A673 (cell line): ENCODE results near the gene TBCC. TPM values are rescaled to one million over a fixed set of nuclear protein-coding genes. Genes with fewer than 3 reads are reported as not detected.

Experiments used
- BruUV-seq: library from RNA; stranded (reverse); fragments of 400-500 nt; replicated peaks from 2 replicates; lab custom pipeline; 2021; lab: Mats Ljungman, UMichigan
- CTCF ChIA-PET: fragments of 300-600 bp; sonication (Branson Sonifier 250); formaldehyde crosslinking; loops from one replicate; lab custom pipeline; 2022; ENCODE audit warnings: antibody characterized with exemption; lab: Charles Lee
- POLR2A ChIA-PET: fragments of 300-600 bp; sonication (Branson Sonifier 250); formaldehyde crosslinking; loops from one replicate; lab custom pipeline; 2022; ENCODE audit warnings: antibody characterized with exemption; ENCODE audit not compliant: low non-redundant PET; lab: Charles Lee
- DNase-seq: peaks from one replicate; pipeline ENCODE4 v3.0.0-alpha.2; 2015; ENCODE audit warnings: low spot score
- H3K27ac ChIP-seq: fragments of 200-600 bp; sonication (generic); 2 replicates; pipeline ENCODE4 v1.5.1; 2016; ENCODE audit warnings: mixed run types, low read depth, mild to moderate bottlenecking, mixed read lengths, antibody characterized with exemption, low read length; ENCODE audit not compliant: poor library complexity, severe bottlenecking
- H3K27me3 ChIP-seq: fragments of 200-600 bp; sonication (generic); replicated peaks from 2 replicates; pipeline ENCODE4 v1.6.1; 2017; ENCODE audit warnings: mixed run types, low read depth, mild to moderate bottlenecking, mixed read lengths, antibody characterized with exemption, low read length; ENCODE audit not compliant: insufficient read depth, poor library complexity
- H3K36me3 ChIP-seq: fragments of 200-600 bp; sonication (generic); 2 replicates; pipeline ENCODE4 v1.6.1; 2016; ENCODE audit warnings: mixed run types, mild to moderate bottlenecking, mixed read lengths, antibody characterized with exemption, low read length; ENCODE audit not compliant: insufficient read depth, poor library complexity, severe bottlenecking
- H3K4me1 ChIP-seq: fragments of 200-600 bp; sonication (generic); 2 replicates; pipeline ENCODE4 v1.6.1; 2017; ENCODE audit warnings: mixed run types, mild to moderate bottlenecking, mixed read lengths, antibody characterized with exemption, low read length; ENCODE audit not compliant: insufficient read depth, poor library complexity, severe bottlenecking
- H3K4me3 ChIP-seq: fragments of 200-600 bp; sonication (generic); 2 replicates; pipeline ENCODE4 v1.5.1; 2016; ENCODE audit warnings: low read depth, mixed run types, mild to moderate bottlenecking, mixed read lengths, low read length; ENCODE audit not compliant: poor library complexity, severe bottlenecking
- H3K9me3 ChIP-seq: fragments of 200-600 bp; sonication (generic); 2 replicates; pipeline ENCODE4 v1.6.1; 2016; ENCODE audit warnings: mixed run types, low read depth, mild to moderate bottlenecking, mixed read lengths, antibody characterized with exemption, low read length; ENCODE audit not compliant: poor library complexity, severe bottlenecking
- CTCF ChIP-seq: fragments of 300-800, 200-600 bp; sonication (generic); conservative IDR thresholded peaks from 2 replicates; pipeline ENCODE4 v1.5.1; 2017; ENCODE audit warnings: low read depth, mild to moderate bottlenecking, antibody characterized with exemption, low read length, moderate library complexity, mixed read lengths
- EZH2 ChIP-seq: fragments of 200-600 bp; sonication (generic); IDR thresholded peaks from 2 replicates; pipeline ENCODE4 v1.6.1; 2017; ENCODE audit warnings: borderline replicate concordance, low read depth, mild to moderate bottlenecking, mixed read lengths, antibody characterized with exemption, low read length; ENCODE audit not compliant: poor library complexity, severe bottlenecking
- intact Hi-C: fragments of 100-400 bp; cut with micrococcal nuclease; formaldehyde crosslinking; loops from one replicate; pipeline ENCODE4 v1.10.0; 2022; ENCODE audit not compliant: unreplicated experiment
- total RNA-seq: library from RNA; stranded (reverse); gene quantifications from 2 replicates; pipeline ENCODE4 v1.2.3, GENCODE V29; 2021

Gene TBCC
- total RNA-seq, 1 experiment from 2014 or later, result 31.3 TPM

- Histone ChIP-seq H3K36me3 (no peaks in the 10 kb centered on the region), H3K4me1 (peaks cover 14% of the 10 kb centered on the region), H3K27me3 (no peaks in the 10 kb centered on the region), H3K4me3 (no peak overlapping the region), H3K27ac (no peak overlapping the region), H3K9me3 (no peaks in the 10 kb centered on the region)
- ChIA-PET CTCF (interaction anchor here (1.4 kb wide), 1 partner anchor 66 kb away, joined by 4 read pairs; no protein-coding TSS in a partner anchor), POLR2A (no interaction called here)
- DNase-seq, result no peak
- intact Hi-C loops, result loop anchor here (5.0 to 10.0 kb wide), 3 partner anchors 150 to 513 kb away; partner anchors contain the start of genes MRPS10, RPL7L1 and UBR2
- no TSS peak for BruUV-seq
- TF ChIP-seq EZH2 (no peak), CTCF (no peak)
Observed at GRCh38 chr6:42727627-42728026, 18.3 kb downstream of the TBCC start.

- Histone ChIP-seq H3K9me3 (no peaks in the 10 kb centered on the region), H3K4me1 (peaks cover 14% of the 10 kb centered on the region), H3K4me3 (peak overlapping the region; percentile 21), H3K27me3 (no peaks in the 10 kb centered on the region), H3K36me3 (no peaks in the 10 kb centered on the region), H3K27ac (no peak overlapping the region)
- ChIA-PET POLR2A (no interaction called here), CTCF (interaction anchor here (1.2 to 1.4 kb wide), 2 partner anchors 13 to 65 kb away, joined by 4 read pairs; no protein-coding TSS in a partner anchor)
- intact Hi-C loops, result loop anchor here (5.0 to 10.0 kb wide), 3 partner anchors 150 to 512 kb away; partner anchors contain the start of genes MRPS10, RPL7L1 and UBR2
- no peak for DNase-seq
- TF ChIP-seq CTCF, result no peak
- TF ChIP-seq EZH2, result no peak
- no TSS peak for BruUV-seq
Observed at GRCh38 chr6:42727087-42727611, 18.8 kb downstream of the TBCC start.

GRCh38 chr6:42726485-42727086 lies 19.3 kb downstream of the TBCC start:
- H3K9me3 ChIP-seq, result no peaks in the 10 kb centered on the region
- H3K36me3 ChIP-seq, result no peaks in the 10 kb centered on the region
- POLR2A ChIA-PET, result interaction anchor here (0.6 kb wide), 1 partner anchor 56 kb away, joined by 8 read pairs; the partner anchor contains the start of gene BICRAL
- TF ChIP-seq CTCF (peak; percentile 97), EZH2 (no peak)
- intact Hi-C loops, result loop anchor here (1.0 to 10.0 kb wide), 4 partner anchors 65 to 512 kb away; partner anchors contain the start of genes MRPS10, RPL7L1 and UBR2
- CTCF ChIA-PET, result interaction anchor here (1.0 to 1.2 kb wide), 3 partner anchors 12 to 67 kb away, joined by 3 to 6 read pairs (median 4); no protein-coding TSS in a partner anchor
- BruUV-seq, result no TSS peak
- H3K27ac ChIP-seq, result peak overlapping the region; percentile 45
- H3K4me1 ChIP-seq, result peaks cover 14% of the 10 kb centered on the region
- no peaks in the 10 kb centered on the region for H3K27me3 ChIP-seq
- H3K4me3 ChIP-seq, result peak overlapping the region; percentile 21
- peak; percentile 87 for DNase-seq
